Measurements from ENCODE around the gene NR1H3.

- TF ChIP-seq CTCF (IDR thresholded peaks at IDR 0.05) = no peak
- TF ChIP-seq POLR2AphosphoS5 (IDR thresholded peaks at IDR 0.05) = no peak
Observed at GRCh38 chr11:47220401-47220821, 37.4 kb upstream of the NR1H3 start.
